Endothelial cell (in vitro differentiated cells): ENCODE results near the gene DMKN. TPM values are rescaled to one million over a fixed set of nuclear protein-coding genes. Genes with fewer than 3 reads are reported as not detected.

Experiments used
- DNase-seq: peaks from one replicate; pipeline ENCODE4 v3.0.0; 2021; ENCODE audit warnings: low spot score
- H3K27ac Mint-ChIP-seq: one replicate; pipeline ENCODE4 v1.8.0; 2021; ENCODE audit warnings: mixed read lengths, inconsistent platforms; ENCODE audit not compliant: unreplicated experiment
- H3K27me3 Mint-ChIP-seq: one replicate; pipeline ENCODE4 v1.8.0; 2021; ENCODE audit warnings: mild to moderate bottlenecking, moderate library complexity, mixed read lengths, inconsistent platforms; ENCODE audit not compliant: unreplicated experiment
- H3K36me3 Mint-ChIP-seq: one replicate; pipeline ENCODE4 v1.8.0; 2021; ENCODE audit warnings: mild to moderate bottlenecking, low read depth, mixed read lengths, inconsistent platforms; ENCODE audit not compliant: unreplicated experiment
- H3K4me1 Mint-ChIP-seq: one replicate; pipeline ENCODE4 v1.8.0; 2021; ENCODE audit warnings: mild to moderate bottlenecking, mixed read lengths, inconsistent platforms; ENCODE audit not compliant: unreplicated experiment
- H3K4me3 Mint-ChIP-seq: one replicate; pipeline ENCODE4 v1.8.0; 2021; ENCODE audit warnings: mild to moderate bottlenecking, mixed read lengths, inconsistent platforms; ENCODE audit not compliant: unreplicated experiment
- H3K9me3 Mint-ChIP-seq: one replicate; pipeline ENCODE4 v1.8.0; 2021; ENCODE audit warnings: mixed read lengths, inconsistent platforms; ENCODE audit not compliant: unreplicated experiment
- CTCF ChIP-seq: fragments of 200-600 bp; sonication (generic); IDR thresholded peaks from one replicate; pipeline ENCODE4 v1.5.0; 2021; ENCODE audit warnings: antibody characterized with exemption; ENCODE audit not compliant: unreplicated experiment
- total RNA-seq: library from RNA; stranded (reverse); fragmentation: NEBNext Ultra II Directional; extraction: Animal tissue kit (Norgen Biotek cat#: 25700); gene quantifications from one replicate; pipeline ENCODE4 v1.2.1, GENCODE V29; 2021; ENCODE audit not compliant: unreplicated experiment

DMKN gene
- total RNA-seq, 1 donor from 2014 or later = 56.9 TPM

GRCh38 chr19:35458731-35459391 is 54.6 kb downstream of the DMKN start:
- H3K27ac Mint-ChIP-seq = no peak overlapping the region
- H3K9me3 Mint-ChIP-seq = no peaks in the 10 kb centered on the region
- no peaks in the 10 kb centered on the region for H3K36me3 Mint-ChIP-seq
- H3K4me3 Mint-ChIP-seq = no peak overlapping the region
- no peak for DNase-seq
- TF ChIP-seq CTCF = no peak
- peaks cover 6% of the 10 kb centered on the region for H3K27me3 Mint-ChIP-seq
- peaks cover 11% of the 10 kb centered on the region for H3K4me1 Mint-ChIP-seq

GRCh38 chr19:35458192-35458591 is 55.3 kb downstream of the DMKN start:
- Mint-ChIP-seq H3K4me1 (peaks cover 11% of the 10 kb centered on the region), H3K36me3 (no peaks in the 10 kb centered on the region), H3K4me3 (no peak overlapping the region), H3K27ac (no peak overlapping the region), H3K27me3 (peaks cover 6% of the 10 kb centered on the region), H3K9me3 (no peaks in the 10 kb centered on the region)
- TF ChIP-seq CTCF = no peak
- DNase-seq = no peak

GRCh38 chr19:35457173-35457572 is 56.3 kb downstream of the DMKN start:
- TF ChIP-seq CTCF = no peak
- Mint-ChIP-seq H3K27me3 (peaks cover 5% of the 10 kb centered on the region), H3K4me1 (peaks cover 4% of the 10 kb centered on the region), H3K4me3 (no peak overlapping the region), H3K36me3 (no peaks in the 10 kb centered on the region), H3K27ac (no peak overlapping the region), H3K9me3 (no peaks in the 10 kb centered on the region)
- no peak for DNase-seq

GRCh38 chr19:35455616-35456201 is 57.7 kb downstream of the DMKN start:
- peaks cover 5% of the 10 kb centered on the region for H3K27me3 Mint-ChIP-seq
- DNase-seq = no peak
- peaks cover 4% of the 10 kb centered on the region for H3K4me1 Mint-ChIP-seq
- no peaks in the 10 kb centered on the region for H3K9me3 Mint-ChIP-seq
- H3K27ac Mint-ChIP-seq = no peak overlapping the region
- no peak overlapping the region for H3K4me3 Mint-ChIP-seq
- H3K36me3 Mint-ChIP-seq = no peaks in the 10 kb centered on the region
- no peak for TF ChIP-seq CTCF

- H3K36me3 Mint-ChIP-seq = no peaks in the 10 kb centered on the region
- TF ChIP-seq CTCF = no peak
- peaks cover 3% of the 10 kb centered on the region for H3K27me3 Mint-ChIP-seq
- no peak for DNase-seq
- no peak overlapping the region for H3K4me3 Mint-ChIP-seq
- H3K9me3 Mint-ChIP-seq = no peaks in the 10 kb centered on the region
- no peak overlapping the region for H3K27ac Mint-ChIP-seq
- H3K4me1 Mint-ChIP-seq = peaks cover 4% of the 10 kb centered on the region
Measured at GRCh38 chr19:35454663-35455062, 58.8 kb downstream of the DMKN start.
